Progenitor cell of endocrine pancreas (in vitro differentiated cells): ENCODE results near the gene ITPK1. TPM values are rescaled to one million over a fixed set of nuclear protein-coding genes. Genes with fewer than 3 reads are reported as not detected.
A peak's percentile ranks its signal among the peaks of the same experiment; 100 is the strongest.

ENCODE experiments used
- DNase-seq: peaks from one replicate; pipeline ENCODE4 v3.0.0; 2021; ENCODE audit warnings: low spot score; ENCODE audit not compliant: unreplicated experiment
- H3K27ac Mint-ChIP-seq: 2 replicates; pipeline ENCODE4 v1.8.0; 2021; ENCODE audit warnings: mild to moderate bottlenecking, moderate library complexity, mixed read lengths
- H3K27me3 Mint-ChIP-seq: 2 replicates; pipeline ENCODE4 v1.8.0; 2021; ENCODE audit warnings: mixed read lengths
- H3K36me3 Mint-ChIP-seq: 2 replicates; pipeline ENCODE4 v1.8.0; 2022; ENCODE audit warnings: mixed read lengths; ENCODE audit not compliant: insufficient read depth
- H3K4me1 Mint-ChIP-seq: 2 replicates; pipeline ENCODE4 v1.8.0; 2021; ENCODE audit warnings: low read depth, mixed read lengths
- H3K4me3 Mint-ChIP-seq: 2 replicates; pipeline ENCODE4 v1.8.0; 2021; ENCODE audit warnings: low read depth, mild to moderate bottlenecking, moderate library complexity, mixed read lengths
- H3K9me3 Mint-ChIP-seq: 2 replicates; pipeline ENCODE4 v1.8.0; 2021; ENCODE audit warnings: low read depth, mixed read lengths
- CTCF ChIP-seq: fragments of 200-600 bp; sonication (generic); IDR thresholded peaks from one replicate; pipeline ENCODE4 v1.5.0; 2021; ENCODE audit warnings: antibody characterized with exemption, mild to moderate bottlenecking; ENCODE audit not compliant: unreplicated experiment
- total RNA-seq: library from RNA; stranded (reverse); gene quantifications from 2 replicates; pipeline ENCODE4 v1.2.1, GENCODE V29; 2021

Gene ITPK1
- total RNA-seq, 1 donor from 2014 or later: 72.0 TPM

- Mint-ChIP-seq H3K9me3 (peaks cover 7% of the 10 kb centered on the region), H3K4me1 (peaks cover 11% of the 10 kb centered on the region)
Measured at GRCh38 chr14:92965281-92965680, 150.4 kb downstream of the ITPK1 start.

GRCh38 chr14:92964124-92965109 lies 151.3 kb downstream of the ITPK1 start:
- H3K4me3 Mint-ChIP-seq: no peak overlapping the region
- no peak overlapping the region for H3K27ac Mint-ChIP-seq
- H3K36me3 Mint-ChIP-seq: peaks cover 14% of the 10 kb centered on the region
- peaks cover 7% of the 10 kb centered on the region for H3K9me3 Mint-ChIP-seq
- no peak for DNase-seq
- H3K27me3 Mint-ChIP-seq: no peaks in the 10 kb centered on the region
- peaks cover 13% of the 10 kb centered on the region for H3K4me1 Mint-ChIP-seq
- no peak for TF ChIP-seq CTCF

More at GRCh38 chr14:92965281-92965680, 150.4 kb downstream of the ITPK1 start:
- Mint-ChIP-seq H3K36me3 (peaks cover 13% of the 10 kb centered on the region), H3K4me3 (no peak overlapping the region), H3K27ac (no peak overlapping the region), H3K27me3 (no peaks in the 10 kb centered on the region)
- no peak for TF ChIP-seq CTCF
- no peak for DNase-seq

- no peak for DNase-seq
- H3K27ac Mint-ChIP-seq: peak overlapping the region; percentile 75
- no peaks in the 10 kb centered on the region for H3K27me3 Mint-ChIP-seq
- peaks cover 13% of the 10 kb centered on the region for H3K4me1 Mint-ChIP-seq
- H3K4me3 Mint-ChIP-seq: no peak overlapping the region
- peaks cover 14% of the 10 kb centered on the region for H3K36me3 Mint-ChIP-seq
- H3K9me3 Mint-ChIP-seq: peaks cover 7% of the 10 kb centered on the region
- no peak for TF ChIP-seq CTCF
Measured at GRCh38 chr14:92963301-92964123, 152.2 kb downstream of the ITPK1 start.

- TF ChIP-seq CTCF: no peak
- Mint-ChIP-seq H3K27ac (peak overlapping the region; percentile 28), H3K36me3 (peaks cover 14% of the 10 kb centered on the region), H3K4me3 (no peak overlapping the region), H3K9me3 (peaks cover 7% of the 10 kb centered on the region), H3K4me1 (peaks cover 13% of the 10 kb centered on the region), H3K27me3 (no peaks in the 10 kb centered on the region)
- DNase-seq: no peak
Measured at GRCh38 chr14:92962831-92963095, 153.0 kb downstream of the ITPK1 start.

- DNase-seq: no peak
- Mint-ChIP-seq H3K4me1 (peaks cover 13% of the 10 kb centered on the region), H3K36me3 (peaks cover 11% of the 10 kb centered on the region), H3K4me3 (no peak overlapping the region), H3K27ac (no peak overlapping the region), H3K27me3 (no peaks in the 10 kb centered on the region), H3K9me3 (peaks cover 3% of the 10 kb centered on the region)
- no peak for TF ChIP-seq CTCF
Measured at GRCh38 chr14:92962031-92962830, 153.5 kb downstream of the ITPK1 start.
